ENCODE results near the gene AP1AR. TPM values are rescaled to one million over a fixed set of nuclear protein-coding genes. Genes with fewer than 3 reads are reported as not detected.

Gene AP1AR
- total RNA-seq, 1 experiment from 2014 or later, result 22.4 TPM

GRCh38 chr4:112257098-112257497 lies 25.5 kb downstream of the AP1AR start (continued):
- no peak for TF ChIP-seq HMGXB4 (CRISPR knock-in tag; IDR thresholded peaks at IDR 0.05)
- no peak for TF ChIP-seq NR1H2 (CRISPR knock-in tag; IDR thresholded peaks at IDR 0.05)
- no peak for TF ChIP-seq ELF4 (CRISPR knock-in tag; IDR thresholded peaks at IDR 0.05; ENCODE audit: low read depth)
- TF ChIP-seq RORB (CRISPR knock-in tag; IDR thresholded peaks at IDR 0.05), result no peak

- H3K36me3 Mint-ChIP-seq, result peaks cover 12% of the 10 kb centered on the region
- H3K4me1 Mint-ChIP-seq, result peaks cover 18% of the 10 kb centered on the region
- H3K27me3 Mint-ChIP-seq (ENCODE audit: low read depth), result no peaks in the 10 kb centered on the region
- no peak for DNase-seq (ENCODE audit: low spot score)
- no peak for TF ChIP-seq ETV6 (CRISPR knock-in tag; IDR thresholded peaks at IDR 0.05)
- no peak for TF ChIP-seq GTF2I (CRISPR knock-in tag; conservative IDR thresholded peaks at IDR 0.05)
- TF ChIP-seq ZNF317 (CRISPR knock-in tag; IDR thresholded peaks at IDR 0.05; ENCODE audit: borderline replicate concordance, low read depth), result no peak
- no peak for TF ChIP-seq HMGA2 (CRISPR knock-in tag; IDR thresholded peaks at IDR 0.05)
- no peak for TF ChIP-seq ZNF671 (CRISPR knock-in tag; IDR thresholded peaks at IDR 0.05)
- no peak for TF ChIP-seq JUN (CRISPR knock-in tag; IDR thresholded peaks at IDR 0.05)
- TF ChIP-seq ZNF232 (CRISPR knock-in tag; IDR thresholded peaks at IDR 0.05), result no peak
- no peak for TF ChIP-seq GABPB1 (CRISPR knock-in tag; IDR thresholded peaks at IDR 0.05)
- no peak for TF ChIP-seq NFE2L1 (CRISPR knock-in tag; IDR thresholded peaks at IDR 0.05)
- TF ChIP-seq CREM (CRISPR knock-in tag; IDR thresholded peaks at IDR 0.05), result no peak
- no peak for TF ChIP-seq AFF4 (CRISPR knock-in tag; IDR thresholded peaks at IDR 0.05; ENCODE audit: borderline replicate concordance)
- TF ChIP-seq ZSCAN18 (CRISPR knock-in tag; IDR thresholded peaks at IDR 0.05), result no peak
- no peak for TF ChIP-seq EMX1 (CRISPR knock-in tag; IDR thresholded peaks at IDR 0.05)
- TF ChIP-seq ZNF138 (CRISPR knock-in tag; conservative IDR thresholded peaks at IDR 0.05), result no peak
- no peak for TF ChIP-seq OVOL2 (CRISPR knock-in tag; IDR thresholded peaks at IDR 0.05; ENCODE audit: borderline replicate concordance)
- CTCF ChIA-PET, result interaction anchor here (1.0 to 1.2 kb wide), 2 partner anchors 167 to 212 kb away, joined by 3 to 9 read pairs; no protein-coding TSS in a partner anchor
- H3K27ac Mint-ChIP-seq, result no peak overlapping the region
- peaks cover 1% of the 10 kb centered on the region; the same call in 1 of the 2 replicates for H3K9me3 Mint-ChIP-seq
- POLR2A ChIA-PET, result no interaction called here
- H3K4me3 Mint-ChIP-seq, result no peak overlapping the region
- ATAC-seq, result no peak
Measured at GRCh38 chr4:112266823-112267222, 35.2 kb downstream of the AP1AR start.

GRCh38 chr4:112270051-112270450 lies 38.5 kb downstream of the AP1AR start:
- Mint-ChIP-seq H3K27me3 (ENCODE audit: low read depth) (no peaks in the 10 kb centered on the region), H3K4me3 (no peak overlapping the region), H3K4me1 (peaks cover 20% of the 10 kb centered on the region), H3K9me3 (peaks cover 3% of the 10 kb centered on the region; the same call in 1 of the 2 replicates), H3K27ac (no peak overlapping the region), H3K36me3 (peaks cover 22% of the 10 kb centered on the region)
- ATAC-seq (no peak), DNase-seq (ENCODE audit: low spot score) (no peak)
- ChIA-PET POLR2A (no interaction called here), CTCF (no interaction called here)
- TF ChIP-seq NR2C2 (CRISPR knock-in tag; IDR thresholded peaks at IDR 0.05) (no peak), RELA (CRISPR knock-in tag; IDR thresholded peaks at IDR 0.05; ENCODE audit: borderline replicate concordance) (no peak), PRRX2 (CRISPR knock-in tag; IDR thresholded peaks at IDR 0.05) (no peak), MYBL2 (CRISPR knock-in tag; IDR thresholded peaks at IDR 0.05) (no peak), GRHL2 (CRISPR knock-in tag; IDR thresholded peaks at IDR 0.05; ENCODE audit: insufficient replicate concordance, severe bottlenecking) (no peak), NFYB (CRISPR knock-in tag; conservative IDR thresholded peaks at IDR 0.05; ENCODE audit: low read depth) (no peak), SMAD4 (CRISPR knock-in tag; IDR thresholded peaks at IDR 0.05) (no peak), ZNF512 (CRISPR knock-in tag; IDR thresholded peaks at IDR 0.05; ENCODE audit: borderline replicate concordance) (no peak), CDX4 (CRISPR knock-in tag; IDR thresholded peaks at IDR 0.05; ENCODE audit: borderline replicate concordance) (no peak)

Data from WTC11 (cell line).